HG02970 (cell line): Measurements from ENCODE around the gene ACSS3.

ENCODE experiments used
- ATAC-seq: cut with Tn5 transposase; IDR thresholded peaks from one replicate; pipeline ENCODE4 v1.9.1; 2021; ENCODE audit warnings: mild to moderate bottlenecking, moderate library complexity, moderate number of reproducible peaks; ENCODE audit not compliant: unreplicated experiment, low FRiP score

Gene ACSS3

DNA sequence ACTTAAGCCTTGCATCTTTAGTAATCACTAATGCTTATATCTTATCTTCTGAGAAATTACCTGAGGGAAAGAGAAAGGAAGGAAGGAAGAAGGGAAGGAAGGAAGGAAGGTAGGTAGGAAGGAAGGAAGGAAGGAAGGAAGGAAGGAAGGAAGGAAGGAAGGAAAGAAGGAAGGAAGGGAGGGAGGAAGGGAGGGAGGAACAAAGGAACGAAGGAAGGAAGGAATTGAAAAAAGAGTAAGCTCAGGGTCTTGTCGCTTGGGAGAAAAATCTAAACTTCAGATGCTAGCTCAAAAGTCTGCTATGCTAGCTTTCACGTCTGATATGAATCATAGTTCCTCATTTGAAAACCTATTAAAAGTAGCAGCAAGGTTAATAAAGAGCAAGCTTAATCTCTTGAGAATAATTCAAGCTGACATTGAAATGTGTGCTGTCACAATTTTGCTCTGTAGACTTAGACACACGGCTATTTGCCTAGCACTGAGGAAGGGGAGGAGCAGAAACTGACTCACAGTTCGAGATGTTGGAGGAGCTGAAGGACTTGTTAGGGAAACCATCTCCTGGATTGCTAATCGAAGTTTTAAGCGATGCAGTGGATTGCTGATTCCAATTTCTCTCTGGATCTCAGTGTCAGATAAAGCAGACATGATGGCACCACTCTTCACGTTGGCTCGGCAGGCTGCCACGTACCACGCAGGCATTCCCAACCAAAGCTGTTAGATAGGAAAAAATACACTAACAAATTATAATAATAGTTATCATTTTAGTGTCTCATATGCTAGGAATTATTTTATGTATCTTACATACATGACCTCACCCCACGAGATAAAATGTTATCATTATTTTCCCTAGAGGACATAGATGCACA is 216.7 kb downstream of the ACSS3 start:
- ATAC-seq = no peak

DNA sequence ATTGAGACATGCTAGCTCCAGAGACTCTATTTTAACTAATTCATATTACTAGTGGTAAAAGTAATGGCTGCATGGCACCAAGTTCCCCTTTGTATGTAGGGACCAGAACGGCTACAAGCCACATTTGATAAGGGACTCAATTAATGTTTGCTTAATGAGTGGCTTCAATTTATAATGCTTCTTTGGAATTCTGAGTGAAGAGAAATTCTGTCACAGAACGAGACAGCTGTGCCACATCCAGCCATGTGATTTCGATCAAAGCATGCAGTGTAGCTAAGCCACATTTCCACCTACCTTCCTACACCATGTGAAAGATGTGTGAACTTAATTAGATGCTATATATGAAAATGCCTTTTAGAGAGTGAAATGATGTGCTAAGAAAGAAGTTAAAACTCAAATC is 217.4 kb downstream of the ACSS3 start:
- ATAC-seq = no peak

GRCh38 chr12:81296556-81297305 is 218.9 kb downstream of the ACSS3 start:
- no peak for ATAC-seq

GRCh38 chr12:81297601-81298000 is 219.7 kb downstream of the ACSS3 start:
- no peak for ATAC-seq

DNA sequence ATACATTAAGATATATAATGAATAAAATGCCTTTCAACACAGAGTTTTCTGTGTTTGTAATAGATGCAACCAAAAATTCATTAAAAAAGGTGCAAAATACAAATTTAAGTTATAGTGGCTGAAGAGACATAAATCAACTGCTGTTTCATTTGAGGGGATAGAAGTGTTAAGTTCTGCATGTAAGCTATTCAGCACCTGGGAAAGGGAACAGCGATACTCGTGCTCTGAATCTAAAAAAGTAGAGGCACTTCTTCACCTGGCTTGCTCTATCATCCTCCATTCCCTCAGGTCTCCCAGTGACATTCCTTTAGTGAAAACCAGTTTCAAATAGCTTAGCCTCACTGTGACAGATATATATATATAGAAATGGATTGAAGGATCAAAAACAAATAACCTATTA is 222.6 kb downstream of the ACSS3 start:
- ATAC-seq = no peak

DNA sequence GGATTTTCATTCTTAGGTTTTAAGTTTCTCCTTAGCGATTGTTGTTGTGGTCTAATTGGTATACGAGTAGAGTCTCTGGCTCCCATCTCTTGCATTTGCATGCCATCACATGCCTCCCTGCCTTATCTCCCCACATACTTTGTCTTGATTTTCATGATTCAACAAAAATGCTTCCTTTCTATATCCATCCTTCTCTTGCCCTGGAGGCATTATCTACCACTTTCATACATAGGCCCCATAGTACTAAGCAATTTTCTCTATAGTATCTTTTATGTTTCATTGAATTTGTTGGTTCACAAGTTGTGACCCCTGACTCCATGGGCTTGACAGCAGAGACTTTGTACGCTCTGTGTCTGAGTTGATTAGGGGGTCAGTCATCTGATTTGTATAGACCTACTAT is 226.1 kb downstream of the ACSS3 start:
- no peak for ATAC-seq
